ENCODE measurements around the gene DEFB123. TPM values are rescaled to one million over a fixed set of nuclear protein-coding genes. Genes with fewer than 3 reads are reported as not detected.

Gene DEFB123
- total and polyA plus RNA-seq, 9 of the 15 experiments (the other 6 are each of a cell fraction or from before 2014, with no cell fraction given): not detected

DNA sequence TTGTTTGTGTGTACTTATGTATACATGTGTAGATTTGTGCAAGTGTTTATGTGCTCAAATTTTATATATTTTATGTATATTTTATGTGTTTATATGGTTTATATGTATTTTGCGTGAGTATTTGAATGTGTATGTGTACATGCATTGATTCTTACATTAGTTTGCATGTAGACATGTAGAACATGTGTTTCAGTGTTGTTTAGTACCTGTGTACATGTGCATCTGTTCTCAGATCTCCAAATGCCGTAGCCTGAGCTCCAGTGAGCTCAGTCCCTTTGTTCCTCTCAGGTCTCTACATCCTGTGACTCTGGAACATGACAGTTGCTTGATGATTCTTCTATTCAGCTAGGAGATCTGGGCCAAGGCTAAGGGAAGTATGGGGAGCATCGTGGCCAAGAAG is 45.5 kb upstream of the DEFB123 start:
- in situ Hi-C loops (cut with MboI): no loop called here
- Histone ChIP-seq H3K9me1 (ENCODE audit: control insufficient read depth, insufficient read depth, low read length) (no peaks in the 10 kb centered on the region), H3K4me3 (no peak overlapping the region), H3K79me2 (ENCODE audit: control insufficient read depth, insufficient read depth, low read length) (no peaks in the 10 kb centered on the region), H4K20me1 (replicated peaks; ENCODE audit: control insufficient read depth, insufficient read depth, low read length) (no peaks in the 10 kb centered on the region), H3K27ac (ENCODE audit: extremely low read depth, low read depth, low read length) (no peak overlapping the region), H3K27me3 (ENCODE audit: control insufficient read depth in 2 of 2, insufficient read depth in 2 of 2, low read length in 2 of 2) (no peaks in the 10 kb centered on the region; a peak in 1 of 5 replicates), H3K9ac (ENCODE audit: insufficient read depth in 1 of 2, low read depth in 2 of 2, low read length in 2 of 2) (no peak overlapping the region), H3K4me1 (replicated peaks in 1 of 2; ENCODE audit: control insufficient read depth in 2 of 2, insufficient read depth in 2 of 2, low read length in 2 of 2) (no peaks in the 10 kb centered on the region), H3K9me3 (replicated peaks; ENCODE audit: control insufficient read depth, insufficient read depth, low read depth, low read length) (no peaks in the 10 kb centered on the region), H3K4me2 (ENCODE audit: insufficient read depth, low read length) (no peak overlapping the region), H2AFZ (ENCODE audit: low read depth, low read length) (no peak overlapping the region), H3K36me3 (ENCODE audit: control insufficient read depth, insufficient read depth, low read length) (no peaks in the 10 kb centered on the region)
- ChIA-PET CTCF (ENCODE audit: low intra/inter-chr PET ratio) (no interaction called here), POLR2A (interaction anchor here (0.7 kb wide), 1 partner anchor 47 kb away, joined by 3 read pairs; no protein-coding TSS in a partner anchor)
- intact Hi-C loops (cut with micrococcal nuclease): no loop called here
- no TSS peak for BruUV-seq (replicated peaks)
- DNase-seq (ENCODE audit: extremely low read depth in 1 of 4, low spot score in 3 of 4) (no peak), FAIRE-seq (no peak), ATAC-seq (no peak)
- 0% methylated on average over 3 of the region's 3 CpGs for WGBS (ENCODE audit: insufficient coverage, low coverage, missing lambda C conversion rate)
- TF ChIP-seq U2AF1 (optimal IDR thresholded peaks at IDR 0.05; ENCODE audit: low read depth, low read length) (no peak), IRF2 (CRISPR knock-in tag; IDR thresholded peaks at IDR 0.05) (no peak), ZC3H8 (IDR thresholded peaks at IDR 0.05) (no peak), LCOR (CRISPR knock-in tag; IDR thresholded peaks at IDR 0.05) (no peak), ATF7 (IDR thresholded peaks at IDR 0.05) (no peak)
- TF ChIP-seq, protein P1, sequence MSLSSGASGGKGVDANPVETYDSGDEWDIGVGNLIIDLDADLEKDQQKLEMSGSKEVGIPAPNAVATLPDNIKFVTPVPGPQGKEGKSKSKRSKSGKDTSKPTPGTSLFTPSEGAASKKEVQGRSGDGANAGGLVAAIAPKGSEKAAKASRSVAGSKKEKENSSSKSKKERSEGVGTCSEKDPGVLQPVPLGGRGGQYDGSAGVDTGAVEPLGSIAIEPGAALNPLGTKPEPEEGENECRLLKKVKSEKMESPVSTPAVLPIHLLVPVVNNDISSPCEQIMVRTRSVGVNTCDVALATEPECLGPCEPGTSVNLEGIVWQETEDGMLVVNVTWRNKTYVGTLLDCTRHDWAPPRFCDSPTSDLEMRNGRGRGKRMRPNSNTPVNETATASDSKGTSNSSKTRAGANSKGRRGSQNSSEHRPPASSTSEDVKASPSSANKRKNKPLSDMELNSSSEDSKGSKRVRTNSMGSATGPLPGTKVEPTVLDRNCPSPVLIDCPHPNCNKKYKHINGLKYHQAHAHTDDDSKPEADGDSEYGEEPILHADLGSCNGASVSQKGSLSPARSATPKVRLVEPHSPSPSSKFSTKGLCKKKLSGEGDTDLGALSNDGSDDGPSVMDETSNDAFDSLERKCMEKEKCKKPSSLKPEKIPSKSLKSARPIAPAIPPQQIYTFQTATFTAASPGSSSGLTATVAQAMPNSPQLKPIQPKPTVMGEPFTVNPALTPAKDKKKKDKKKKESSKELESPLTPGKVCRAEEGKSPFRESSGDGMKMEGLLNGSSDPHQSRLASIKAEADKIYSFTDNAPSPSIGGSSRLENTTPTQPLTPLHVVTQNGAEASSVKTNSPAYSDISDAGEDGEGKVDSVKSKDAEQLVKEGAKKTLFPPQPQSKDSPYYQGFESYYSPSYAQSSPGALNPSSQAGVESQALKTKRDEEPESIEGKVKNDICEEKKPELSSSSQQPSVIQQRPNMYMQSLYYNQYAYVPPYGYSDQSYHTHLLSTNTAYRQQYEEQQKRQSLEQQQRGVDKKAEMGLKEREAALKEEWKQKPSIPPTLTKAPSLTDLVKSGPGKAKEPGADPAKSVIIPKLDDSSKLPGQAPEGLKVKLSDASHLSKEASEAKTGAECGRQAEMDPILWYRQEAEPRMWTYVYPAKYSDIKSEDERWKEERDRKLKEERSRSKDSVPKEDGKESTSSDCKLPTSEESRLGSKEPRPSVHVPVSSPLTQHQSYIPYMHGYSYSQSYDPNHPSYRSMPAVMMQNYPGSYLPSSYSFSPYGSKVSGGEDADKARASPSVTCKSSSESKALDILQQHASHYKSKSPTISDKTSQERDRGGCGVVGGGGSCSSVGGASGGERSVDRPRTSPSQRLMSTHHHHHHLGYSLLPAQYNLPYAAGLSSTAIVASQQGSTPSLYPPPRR (CRISPR knock-in tag; IDR thresholded peaks at IDR 0.05; ENCODE audit: borderline replicate concordance): no peak
- TF ChIP-seq, protein P2, sequence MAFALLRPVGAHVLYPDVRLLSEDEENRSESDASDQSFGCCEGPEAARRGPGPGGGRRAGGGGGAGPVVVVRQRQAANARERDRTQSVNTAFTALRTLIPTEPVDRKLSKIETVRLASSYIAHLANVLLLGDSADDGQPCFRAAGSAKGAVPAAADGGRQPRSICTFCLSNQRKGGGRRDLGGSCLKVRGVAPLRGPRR (CRISPR knock-in tag; IDR thresholded peaks at IDR 0.05): no peak
- TF ChIP-seq, protein P3, sequence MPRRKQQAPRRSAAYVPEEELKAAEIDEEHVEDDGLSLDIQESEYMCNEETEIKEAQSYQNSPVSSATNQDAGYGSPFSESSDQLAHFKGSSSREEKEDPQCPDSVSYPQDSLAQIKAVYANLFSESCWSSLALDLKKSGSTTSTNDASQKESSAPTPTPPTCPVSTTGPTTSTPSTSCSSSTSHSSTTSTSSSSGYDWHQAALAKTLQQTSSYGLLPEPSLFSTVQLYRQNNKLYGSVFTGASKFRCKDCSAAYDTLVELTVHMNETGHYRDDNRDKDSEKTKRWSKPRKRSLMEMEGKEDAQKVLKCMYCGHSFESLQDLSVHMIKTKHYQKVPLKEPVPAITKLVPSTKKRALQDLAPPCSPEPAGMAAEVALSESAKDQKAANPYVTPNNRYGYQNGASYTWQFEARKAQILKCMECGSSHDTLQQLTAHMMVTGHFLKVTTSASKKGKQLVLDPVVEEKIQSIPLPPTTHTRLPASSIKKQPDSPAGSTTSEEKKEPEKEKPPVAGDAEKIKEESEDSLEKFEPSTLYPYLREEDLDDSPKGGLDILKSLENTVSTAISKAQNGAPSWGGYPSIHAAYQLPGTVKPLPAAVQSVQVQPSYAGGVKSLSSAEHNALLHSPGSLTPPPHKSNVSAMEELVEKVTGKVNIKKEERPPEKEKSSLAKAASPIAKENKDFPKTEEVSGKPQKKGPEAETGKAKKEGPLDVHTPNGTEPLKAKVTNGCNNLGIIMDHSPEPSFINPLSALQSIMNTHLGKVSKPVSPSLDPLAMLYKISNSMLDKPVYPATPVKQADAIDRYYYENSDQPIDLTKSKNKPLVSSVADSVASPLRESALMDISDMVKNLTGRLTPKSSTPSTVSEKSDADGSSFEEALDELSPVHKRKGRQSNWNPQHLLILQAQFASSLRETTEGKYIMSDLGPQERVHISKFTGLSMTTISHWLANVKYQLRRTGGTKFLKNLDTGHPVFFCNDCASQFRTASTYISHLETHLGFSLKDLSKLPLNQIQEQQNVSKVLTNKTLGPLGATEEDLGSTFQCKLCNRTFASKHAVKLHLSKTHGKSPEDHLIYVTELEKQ (CRISPR knock-in tag; IDR thresholded peaks at IDR 0.05): no peak
- TF ChIP-seq, protein P4, sequence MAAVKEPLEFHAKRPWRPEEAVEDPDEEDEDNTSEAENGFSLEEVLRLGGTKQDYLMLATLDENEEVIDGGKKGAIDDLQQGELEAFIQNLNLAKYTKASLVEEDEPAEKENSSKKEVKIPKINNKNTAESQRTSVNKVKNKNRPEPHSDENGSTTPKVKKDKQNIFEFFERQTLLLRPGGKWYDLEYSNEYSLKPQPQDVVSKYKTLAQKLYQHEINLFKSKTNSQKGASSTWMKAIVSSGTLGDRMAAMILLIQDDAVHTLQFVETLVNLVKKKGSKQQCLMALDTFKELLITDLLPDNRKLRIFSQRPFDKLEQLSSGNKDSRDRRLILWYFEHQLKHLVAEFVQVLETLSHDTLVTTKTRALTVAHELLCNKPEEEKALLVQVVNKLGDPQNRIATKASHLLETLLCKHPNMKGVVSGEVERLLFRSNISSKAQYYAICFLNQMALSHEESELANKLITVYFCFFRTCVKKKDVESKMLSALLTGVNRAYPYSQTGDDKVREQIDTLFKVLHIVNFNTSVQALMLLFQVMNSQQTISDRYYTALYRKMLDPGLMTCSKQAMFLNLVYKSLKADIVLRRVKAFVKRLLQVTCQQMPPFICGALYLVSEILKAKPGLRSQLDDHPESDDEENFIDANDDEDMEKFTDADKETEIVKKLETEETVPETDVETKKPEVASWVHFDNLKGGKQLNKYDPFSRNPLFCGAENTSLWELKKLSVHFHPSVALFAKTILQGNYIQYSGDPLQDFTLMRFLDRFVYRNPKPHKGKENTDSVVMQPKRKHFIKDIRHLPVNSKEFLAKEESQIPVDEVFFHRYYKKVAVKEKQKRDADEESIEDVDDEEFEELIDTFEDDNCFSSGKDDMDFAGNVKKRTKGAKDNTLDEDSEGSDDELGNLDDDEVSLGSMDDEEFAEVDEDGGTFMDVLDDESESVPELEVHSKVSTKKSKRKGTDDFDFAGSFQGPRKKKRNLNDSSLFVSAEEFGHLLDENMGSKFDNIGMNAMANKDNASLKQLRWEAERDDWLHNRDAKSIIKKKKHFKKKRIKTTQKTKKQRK (IDR thresholded peaks at IDR 0.05; ENCODE audit: borderline replicate concordance, low read depth, low read length): no peak

All from K562 (cell line).